Neutrophil (primary cell): Measurements from ENCODE around the gene FBN3.

Source experiments
- H3K27ac ChIP-seq: fragments of 200-600 bp; sonication (generic); 2 replicates; pipeline ENCODE4 v1.5.1; 2016; ENCODE audit warnings: mild to moderate bottlenecking, moderate library complexity
- H3K27me3 ChIP-seq: fragments of 200-600 bp; sonication (generic); 2 replicates; pipeline ENCODE4 v1.6.0; 2016; ENCODE audit warnings: mild to moderate bottlenecking
- H3K36me3 ChIP-seq: fragments of 200-600 bp; sonication (generic); 2 replicates; pipeline ENCODE4 v1.5.1; 2017
- H3K4me1 ChIP-seq, 2 experiments: fragments of 200-600 bp in 1 of 2; sonication (generic) in 1 of 2; 1 replicate in 1 of 2; 2 replicates in 1 of 2; pipeline versions ENCODE4 v1.5.1 to v1.6.1; 2013 to 2016; ENCODE audit warnings: low read depth in 1 of 2, low read length in 1 of 2, mild to moderate bottlenecking in 1 of 2, moderate library complexity in 1 of 2; ENCODE audit not compliant: control insufficient read depth in 1 of 2, insufficient read depth in 1 of 2
- H3K4me3 ChIP-seq, 2 experiments: fragments of 200-600 bp in 1 of 2; sonication (generic) in 1 of 2; 1 replicate in 1 of 2; 2 replicates in 1 of 2; pipeline ENCODE4 v1.5.1; 2013 to 2016; ENCODE audit warnings: low read depth in 1 of 2, low read length in 1 of 2, mild to moderate bottlenecking in 1 of 2, moderate library complexity in 1 of 2
- H3K9me3 ChIP-seq: fragments of 200-600 bp; sonication (generic); 2 replicates; pipeline ENCODE4 v1.5.1; 2016
- CTCF ChIP-seq: fragments of 200-600 bp; sonication (generic); IDR thresholded peaks from 2 replicates; pipeline ENCODE4 v1.5.1; 2016; ENCODE audit warnings: antibody characterized with exemption

Gene FBN3

GRCh38 chr19:8075158-8076074 is 74.0 kb downstream of the FBN3 start:
- Histone ChIP-seq H3K27me3 (no peaks in the 10 kb centered on the region), H3K9me3 (no peaks in the 10 kb centered on the region), H3K36me3 (no peaks in the 10 kb centered on the region), H3K27ac (no peak overlapping the region), H3K4me1 (peaks cover 0 to 5% of the 10 kb centered on the region in 2 experiments), H3K4me3 (no peak overlapping the region)
- TF ChIP-seq CTCF, result no peak

- Histone ChIP-seq H3K36me3 (no peaks in the 10 kb centered on the region), H3K27me3 (no peaks in the 10 kb centered on the region), H3K4me3 (no peak overlapping the region), H3K9me3 (peaks cover 7% of the 10 kb centered on the region), H3K4me1 (peaks cover 0 to 5% of the 10 kb centered on the region in 2 experiments), H3K27ac (no peak overlapping the region)
- TF ChIP-seq CTCF, result no peak
Measured at GRCh38 chr19:8074501-8074900, 74.9 kb downstream of the FBN3 start.

GRCh38 chr19:8071912-8072311 is 77.5 kb downstream of the FBN3 start:
- Histone ChIP-seq H3K4me3 (no peak overlapping the region), H3K9me3 (peaks cover 12% of the 10 kb centered on the region), H3K36me3 (no peaks in the 10 kb centered on the region), H3K27ac (no peak overlapping the region), H3K27me3 (no peaks in the 10 kb centered on the region), H3K4me1 (peaks cover 0 to 5% of the 10 kb centered on the region in 2 experiments)
- TF ChIP-seq CTCF, result no peak

GRCh38 chr19:8069096-8069973 is 80.1 kb downstream of the FBN3 start:
- Histone ChIP-seq H3K27me3 (peaks cover 5% of the 10 kb centered on the region), H3K9me3 (peaks cover 12% of the 10 kb centered on the region), H3K4me1 (peaks cover 0 to 5% of the 10 kb centered on the region in 2 experiments), H3K27ac (no peak overlapping the region), H3K4me3 (no peak overlapping the region), H3K36me3 (no peaks in the 10 kb centered on the region)
- TF ChIP-seq CTCF, result peak; percentile 64

GRCh38 chr19:8065875-8066261 is 83.5 kb downstream of the FBN3 start:
- H3K9me3 ChIP-seq, result peaks cover 12% of the 10 kb centered on the region
- H3K36me3 ChIP-seq, result no peaks in the 10 kb centered on the region
- H3K27me3 ChIP-seq, result peaks cover 5% of the 10 kb centered on the region
- no peak for TF ChIP-seq CTCF
- no peak overlapping the region for H3K27ac ChIP-seq
- H3K4me1 ChIP-seq, result no peaks in the 10 kb centered on the region
- H3K4me3 ChIP-seq, result no peak overlapping the region
